HepG2 (cell line): ENCODE data around the gene OVCA2. TPM values are rescaled to one million over a fixed set of nuclear protein-coding genes. Genes with fewer than 3 reads are reported as not detected.
A peak's percentile ranks its signal among the peaks of the same experiment; 100 is the strongest.

Experiments
- ARNTL ChIP-seq: sonication (generic); formaldehyde crosslinking; IDR thresholded peaks from 2 replicates; pipeline ENCODE4 v1.4.0; 2020; ENCODE audit warnings: mild to moderate bottlenecking, missing genetic modification reagents
- ATF7-NPFF ChIP-seq: sonication (generic); formaldehyde crosslinking; IDR thresholded peaks from 2 replicates; pipeline ENCODE4 v1.8.1; 2023; ENCODE audit warnings: mild to moderate bottlenecking, low read depth, missing genetic modification reagents, moderate library complexity
- ETV5 ChIP-seq: IDR thresholded peaks from 2 replicates; pipeline ENCODE4 v1.6.1; 2018; ENCODE audit warnings: missing biosample characterization, missing genetic modification reagents, inconsistent platforms, borderline replicate concordance
- GATAD1 ChIP-seq: IDR thresholded peaks from 2 replicates; pipeline ENCODE4 v1.6.1; 2016; ENCODE audit warnings: missing genetic modification reagents, missing compliant biosample characterization
- HMGXB4 ChIP-seq, 2 experiments: sonication (generic) in 1 of 2; formaldehyde crosslinking in 1 of 2; IDR thresholded peaks; 2 replicates each; pipeline versions ENCODE4 v1.4.0 to v1.6.1; 2018 to 2020; ENCODE audit warnings: missing genetic modification reagents in 2 of 2, borderline replicate concordance in 1 of 2, low read depth in 1 of 2, mild to moderate bottlenecking in 1 of 2, missing biosample characterization in 1 of 2
- MYPOP ChIP-seq: sonication (generic); formaldehyde crosslinking; IDR thresholded peaks from 2 replicates; pipeline ENCODE4 v1.8.1; 2023; ENCODE audit warnings: mild to moderate bottlenecking, moderate library complexity, missing genetic modification reagents
- NR2F2 ChIP-seq: IDR thresholded peaks from 2 replicates; pipeline ENCODE4 v1.6.1; 2012; ENCODE audit warnings: low read depth, inconsistent platforms, borderline replicate concordance
- REPIN1 ChIP-seq: sonication (generic); formaldehyde crosslinking; IDR thresholded peaks from 2 replicates; pipeline ENCODE4 v1.8.0; 2022; ENCODE audit warnings: missing genetic modification reagents, low read depth, mild to moderate bottlenecking, borderline replicate concordance
- SPEN ChIP-seq: sonication (generic); formaldehyde crosslinking; IDR thresholded peaks from 2 replicates; pipeline ENCODE4 v1.5.1; 2020; ENCODE audit warnings: low read depth, mild to moderate bottlenecking, missing genetic modification reagents
- THAP11 ChIP-seq: IDR thresholded peaks from 2 replicates; pipeline ENCODE4 v1.6.1; 2016; ENCODE audit warnings: missing biosample characterization, missing genetic modification reagents
- THRA ChIP-seq: sonication (generic); formaldehyde crosslinking; IDR thresholded peaks from 2 replicates; pipeline ENCODE4 v1.4.0; 2020; ENCODE audit warnings: missing genetic modification reagents, borderline replicate concordance
- TP53 ChIP-seq: sonication (generic); formaldehyde crosslinking; conservative IDR thresholded peaks from 2 replicates; pipeline ENCODE4 v1.4.0; 2020; ENCODE audit warnings: missing genetic modification reagents
- ZBTB3 ChIP-seq: sonication (generic); formaldehyde crosslinking; IDR thresholded peaks from 2 replicates; pipeline ENCODE4 v1.4.0; 2020; ENCODE audit warnings: low read depth, mild to moderate bottlenecking, moderate library complexity, missing genetic modification reagents, borderline replicate concordance
- ZBTB39 ChIP-seq: sonication (generic); formaldehyde crosslinking; IDR thresholded peaks from 2 replicates; pipeline ENCODE4 v1.5.0; 2020; ENCODE audit warnings: missing genetic modification reagents
- ZFP1 ChIP-seq: IDR thresholded peaks from 2 replicates; pipeline ENCODE4 v1.6.1; 2016
- ZFP82 ChIP-seq: sonication (generic); formaldehyde crosslinking; IDR thresholded peaks from 2 replicates; pipeline ENCODE4 v1.5.1; 2020; ENCODE audit warnings: mild to moderate bottlenecking, missing genetic modification reagents, borderline replicate concordance
- ZFX ChIP-seq: sonication (generic); formaldehyde crosslinking; IDR thresholded peaks from 2 replicates; pipeline ENCODE4 v1.4.0; 2020; ENCODE audit warnings: mild to moderate bottlenecking, low read depth, missing genetic modification reagents, moderate library complexity
- ZNF251 ChIP-seq: sonication (generic); formaldehyde crosslinking; IDR thresholded peaks from 2 replicates; pipeline ENCODE4 v1.9.0; 2021; ENCODE audit warnings: mild to moderate bottlenecking, missing genetic modification reagents
- ZNF256 ChIP-seq: sonication (generic); formaldehyde crosslinking; conservative IDR thresholded peaks from 2 replicates; pipeline ENCODE4 v1.4.0; 2020; ENCODE audit warnings: missing genetic modification reagents
- ZSCAN21 ChIP-seq: sonication (generic); formaldehyde crosslinking; IDR thresholded peaks from 2 replicates; pipeline ENCODE4 v1.8.0; 2022; ENCODE audit warnings: mild to moderate bottlenecking, missing genetic modification reagents, moderate library complexity, borderline replicate concordance
- ZSCAN29 ChIP-seq: sonication (generic); formaldehyde crosslinking; conservative IDR thresholded peaks from 2 replicates; pipeline ENCODE4 v1.4.0; 2020; ENCODE audit warnings: mild to moderate bottlenecking, missing genetic modification reagents
- polyA plus RNA-seq, 8 experiments: library from polyadenylated mRNA; depleted of rRNA in 3 of 8; stranded (reverse) in 7 of 8; unstranded in 1 of 8; fragments of >200 nt; fragmentation: Illumina TruSeq in 4 of 8; extraction: Trizol in 4 of 8; gene quantifications; 2 replicates each; pipeline versions ENCODE4 v1.2.1 to v1.2.3, GENCODE V29; 2011 to 2016; ENCODE audit warnings: low read depth in 4 of 8, missing spikeins in 1 of 8, mixed read lengths in 1 of 8; ENCODE audit not compliant: insufficient read depth in 1 of 8
- total RNA-seq, 5 experiments: library from RNA; depleted of rRNA; stranded (reverse); fragments of >200 nt; fragmentation: Illumina TruSeq; extraction: Trizol; gene quantifications; 2 replicates each; pipeline ENCODE4 v1.2.3, GENCODE V29; 2016; ENCODE audit warnings: low read depth in 1 of 5

The OVCA2 gene
- total and polyA plus RNA-seq, 2 of the 13 experiments (the other 11 are each of a cell fraction or from before 2014, with no cell fraction given), result 23.7 to 28.2 TPM

GRCh38 chr17:2054512-2055291 is 12.9 kb downstream of the OVCA2 start, which contains the start of gene HIC1 (continued):
- TF ChIP-seq ZBTB3 (CRISPR knock-in tag) (no peak), ZNF256 (no peak), ZFP1 (CRISPR knock-in tag) (no peak), SPEN (CRISPR knock-in tag) (no peak), NR2F2 (no peak), REPIN1 (CRISPR knock-in tag) (peak; percentile 61; the same call in 1 of the 2 replicates), ZSCAN21 (CRISPR knock-in tag) (0 out of 2 replicates have a peak, but pooled peaks have one; percentile 82), ZNF251 (CRISPR knock-in tag) (no peak), HMGXB4 (CRISPR knock-in tag; IDR thresholded peaks at IDR 0.05; ENCODE audit: borderline replicate concordance in 1 of 2, low read depth in 1 of 2) (peak; percentile 66 to 84; a peak in 2 of 4 replicates), ZFP82 (CRISPR knock-in tag) (peak; percentile 31; the same call in 1 of the 2 replicates), THAP11 (CRISPR knock-in tag) (peak; percentile 49; the same call in 1 of the 2 replicates), ZBTB39 (CRISPR knock-in tag) (peak; percentile 28; the same call in 1 of the 2 replicates), GATAD1 (CRISPR knock-in tag) (peak; percentile 25; the same call in 1 of the 2 replicates), THRA (CRISPR knock-in tag) (0 out of 2 replicates have a peak, but pooled peaks have one; percentile 15), ATF7-NPFF (CRISPR knock-in tag) (peak; percentile 14; the same call in 1 of the 2 replicates), ETV5 (CRISPR knock-in tag) (peak; percentile 33; the same call in 1 of the 2 replicates), TP53 (CRISPR knock-in tag) (no peak), ZSCAN29 (CRISPR knock-in tag) (0 out of 2 replicates have a peak, but pooled peaks have one; percentile 44), MYPOP (0 out of 2 replicates have a peak, but pooled peaks have one; percentile 71), ZFX (CRISPR knock-in tag) (peak; percentile 57; the same call in 1 of the 2 replicates), ARNTL (no peak)
